HepG2 (cell line): Measurements from ENCODE around the gene RNASE8.

Experiments
- CTCF ChIP-seq: sonication (generic); formaldehyde crosslinking; IDR thresholded peaks from 2 replicates; pipeline ENCODE4 v1.5.0; 2020; ENCODE audit warnings: mild to moderate bottlenecking, missing genetic modification reagents, moderate library complexity
- GABPA ChIP-seq, 2 experiments: IDR thresholded peaks; 2 replicates each; pipeline ENCODE4 v1.6.1; 2011 to 2016; ENCODE audit warnings: low read depth in 2 of 2, low read length in 1 of 2, missing biosample characterization in 1 of 2, missing genetic modification characterization in 1 of 2
- HCFC1 ChIP-seq: fragments of 150-350 bp; IDR thresholded peaks from 2 replicates; pipeline ENCODE4 v1.6.1; 2014; ENCODE audit warnings: low read depth, low read length
- JDP2 ChIP-seq: sonication (generic); formaldehyde crosslinking; IDR thresholded peaks from 2 replicates; pipeline ENCODE4 v1.8.1; 2022; ENCODE audit warnings: missing genetic modification reagents, borderline replicate concordance
- RORA ChIP-seq: sonication (generic); formaldehyde crosslinking; IDR thresholded peaks from 2 replicates; pipeline ENCODE4 v1.5.0; 2020; ENCODE audit warnings: mild to moderate bottlenecking, missing genetic modification reagents, moderate library complexity
- SUZ12 ChIP-seq: fragments of 150-350 bp; IDR thresholded peaks from 2 replicates; pipeline ENCODE4 v1.6.1; 2014; ENCODE audit warnings: low read depth, low read length

GRCh38 chr14:21026988-21027315, 30.7 kb upstream of the RNASE8 start:
- no peak for TF ChIP-seq JDP2
- no peak for TF ChIP-seq RORA (CRISPR knock-in tag)
- TF ChIP-seq CTCF, result no peak
- TF ChIP-seq SUZ12, result no peak
- TF ChIP-seq HCFC1, result no peak
- TF ChIP-seq GABPA (IDR thresholded peaks at IDR 0.05; ENCODE audit: low read depth, low read length), result no peak
- no peak for TF ChIP-seq GABPA (CRISPR knock-in tag; IDR thresholded peaks at IDR 0.05; ENCODE audit: low read depth)
